GM18867 (cell line): ENCODE results near the gene KLC1.

ENCODE experiments used
- ATAC-seq: cut with Tn5 transposase; IDR thresholded peaks from one replicate; pipeline ENCODE4 v1.9.1; 2021; ENCODE audit warnings: mild to moderate bottlenecking, moderate library complexity; ENCODE audit not compliant: unreplicated experiment

The KLC1 gene

GRCh38 chr14:103702497-103703432 lies 73.8 kb downstream of the KLC1 start:
- ATAC-seq: no peak

- no peak for ATAC-seq
These were observed 74.7 kb downstream of the KLC1 start for GRCh38 chr14:103703433-103704385.

- ATAC-seq: no peak
These were observed 75.7 kb downstream of the KLC1 start for GRCh38 chr14:103704708-103705107.

GRCh38 chr14:103705118-103705503 lies 76.1 kb downstream of the KLC1 start:
- no peak for ATAC-seq

GRCh38 chr14:103705504-103706284 lies 76.7 kb downstream of the KLC1 start:
- ATAC-seq: no peak

GRCh38 chr14:103706551-103707328 lies 77.7 kb downstream of the KLC1 start:
- no peak for ATAC-seq

- no peak for ATAC-seq
These were observed 78.6 kb downstream of the KLC1 start for GRCh38 chr14:103707329-103708263.

- ATAC-seq: no peak
These were observed 79.8 kb downstream of the KLC1 start for GRCh38 chr14:103708750-103709187.

GRCh38 chr14:103709814-103710213 lies 80.8 kb downstream of the KLC1 start:
- ATAC-seq: no peak

- no peak for ATAC-seq
These were observed 81.9 kb downstream of the KLC1 start for GRCh38 chr14:103710771-103711377.

- ATAC-seq: no peak
These were observed 82.8 kb downstream of the KLC1 start for GRCh38 chr14:103711516-103712431.

GRCh38 chr14:103712633-103713247 lies 83.7 kb downstream of the KLC1 start:
- ATAC-seq: no peak

- ATAC-seq: no peak
These were observed 84.5 kb downstream of the KLC1 start for GRCh38 chr14:103713304-103714062.

GRCh38 chr14:103714063-103714724 lies 85.2 kb downstream of the KLC1 start:
- no peak for ATAC-seq
